Measurements from ENCODE around the gene MCC. TPM values are rescaled to one million over a fixed set of nuclear protein-coding genes. Genes with fewer than 3 reads are reported as not detected.

Gene MCC
- total RNA-seq, 3 donors from 2014 or later, result 24.3 to 46.5 (median 29.4) TPM

- intact Hi-C loops (cut with DNase I; ENCODE audit: low total_unique reads), result no loop called here
- H3K4me1 ChIP-seq, result peaks cover 0 to 12% of the 10 kb centered on the region in 2 donors
- H3K36me3 ChIP-seq, result no peaks in the 10 kb centered on the region
Measured at GRCh38 chr5:113092683-113093082, 395.6 kb downstream of the MCC start.

GRCh38 chr5:113091622-113092021 lies 396.6 kb downstream of the MCC start:
- Histone ChIP-seq H3K27me3 (no peaks in the 10 kb centered on the region), H3K27ac (no peak overlapping the region), H3K4me1 (peaks cover 0 to 12% of the 10 kb centered on the region in 2 donors), H3K4me3 (no peak overlapping the region), H3K36me3 (no peaks in the 10 kb centered on the region), H3K9me3 (no peaks in the 10 kb centered on the region)
- intact Hi-C loops (cut with DNase I; ENCODE audit: low total_unique reads), result no loop called here
- DNase-seq (ENCODE audit: low spot score in 2 of 2), result no peak
- TF ChIP-seq CTCF (IDR thresholded peaks at IDR 0.05) (no peak), POLR2A (IDR thresholded peaks at IDR 0.05) (no peak), POLR2AphosphoS5 (IDR thresholded peaks at IDR 0.05) (no peak)

More at GRCh38 chr5:113092683-113093082, 395.6 kb downstream of the MCC start:
- Histone ChIP-seq H3K27ac (no peak overlapping the region), H3K27me3 (no peaks in the 10 kb centered on the region), H3K4me3 (no peak overlapping the region), H3K9me3 (no peaks in the 10 kb centered on the region)
- TF ChIP-seq POLR2AphosphoS5 (IDR thresholded peaks at IDR 0.05), result no peak
- no peak for TF ChIP-seq POLR2A (IDR thresholded peaks at IDR 0.05)
- TF ChIP-seq CTCF (IDR thresholded peaks at IDR 0.05), result no peak
- no peak for DNase-seq (ENCODE audit: low spot score in 2 of 2)

- Histone ChIP-seq H3K4me1 (peaks cover 0 to 12% of the 10 kb centered on the region in 2 donors), H3K27me3 (no peaks in the 10 kb centered on the region), H3K27ac (peak overlapping the region in 1 of 2 donors; percentile 21), H3K36me3 (no peaks in the 10 kb centered on the region), H3K4me3 (no peak overlapping the region), H3K9me3 (no peaks in the 10 kb centered on the region)
- no peak for TF ChIP-seq POLR2AphosphoS5 (IDR thresholded peaks at IDR 0.05)
- no peak for TF ChIP-seq CTCF (IDR thresholded peaks at IDR 0.05)
- TF ChIP-seq POLR2A (IDR thresholded peaks at IDR 0.05), result no peak
- intact Hi-C loops (cut with DNase I; ENCODE audit: low total_unique reads), result no loop called here
- DNase-seq (ENCODE audit: low spot score in 2 of 2), result peak in 1 of 2 donors; percentile 41
Measured at GRCh38 chr5:113090336-113091106, 397.7 kb downstream of the MCC start.

GRCh38 chr5:113089653-113090335 lies 398.5 kb downstream of the MCC start:
- intact Hi-C loops (cut with DNase I; ENCODE audit: low total_unique reads), result no loop called here
- H3K27ac ChIP-seq, result peak overlapping the region in 1 of 2 donors; percentile 21
- H3K4me3 ChIP-seq, result no peak overlapping the region
- no peak for TF ChIP-seq CTCF (IDR thresholded peaks at IDR 0.05)
- no peak for TF ChIP-seq POLR2A (IDR thresholded peaks at IDR 0.05)
- TF ChIP-seq POLR2AphosphoS5 (IDR thresholded peaks at IDR 0.05), result no peak
- H3K4me1 ChIP-seq, result peaks cover 0 to 12% of the 10 kb centered on the region in 2 donors
- DNase-seq (ENCODE audit: low spot score in 2 of 2), result no peak
- no peaks in the 10 kb centered on the region for H3K27me3 ChIP-seq
- no peaks in the 10 kb centered on the region for H3K9me3 ChIP-seq
- no peaks in the 10 kb centered on the region for H3K36me3 ChIP-seq

- Histone ChIP-seq H3K27me3 (no peaks in the 10 kb centered on the region), H3K36me3 (no peaks in the 10 kb centered on the region), H3K4me1 (peaks cover 0 to 12% of the 10 kb centered on the region in 2 donors), H3K9me3 (no peaks in the 10 kb centered on the region), H3K4me3 (no peak overlapping the region), H3K27ac (no peak overlapping the region)
- intact Hi-C loops (cut with DNase I; ENCODE audit: low total_unique reads), result no loop called here
- TF ChIP-seq POLR2A (IDR thresholded peaks at IDR 0.05) (no peak), CTCF (IDR thresholded peaks at IDR 0.05) (no peak), POLR2AphosphoS5 (IDR thresholded peaks at IDR 0.05) (no peak)
- no peak for DNase-seq (ENCODE audit: low spot score in 2 of 2)
Measured at GRCh38 chr5:113087976-113088514, 400.2 kb downstream of the MCC start.

All from breast epithelium (tissue), 4 donors.